HG03575 (cell line): Measurements from ENCODE around the gene HNF4A.

Source experiments
- ATAC-seq: cut with Tn5 transposase; IDR thresholded peaks from one replicate; pipeline ENCODE4 v1.9.1; 2021; ENCODE audit not compliant: unreplicated experiment, insufficient number of reproducible peaks, low FRiP score; ENCODE audit errors: extremely low read depth

Gene HNF4A

GRCh38 chr20:44384423-44385027 lies 29.0 kb downstream of the HNF4A start:
- ATAC-seq = no peak

- ATAC-seq = no peak
Measured at GRCh38 chr20:44388466-44389023, 33.0 kb downstream of the HNF4A start.

- ATAC-seq = no peak
Measured at GRCh38 chr20:44389871-44390270, 34.4 kb downstream of the HNF4A start.

GRCh38 chr20:44390280-44390679 lies 34.8 kb downstream of the HNF4A start:
- ATAC-seq = no peak

GRCh38 chr20:44392088-44392775 lies 36.7 kb downstream of the HNF4A start:
- no peak for ATAC-seq

- ATAC-seq = no peak
Measured at GRCh38 chr20:44392776-44393607, 37.5 kb downstream of the HNF4A start.

- ATAC-seq = no peak
Measured at GRCh38 chr20:44393608-44394451, 38.3 kb downstream of the HNF4A start.

- no peak for ATAC-seq
Measured at GRCh38 chr20:44394452-44394701, 38.9 kb downstream of the HNF4A start.

GRCh38 chr20:44394702-44395460 lies 39.4 kb downstream of the HNF4A start:
- ATAC-seq = no peak

- ATAC-seq = no peak
Measured at GRCh38 chr20:44395461-44396340, 40.2 kb downstream of the HNF4A start.

GRCh38 chr20:44396369-44397130 lies 41.1 kb downstream of the HNF4A start:
- ATAC-seq = no peak

- no peak for ATAC-seq
Measured at GRCh38 chr20:44398335-44398734, 42.8 kb downstream of the HNF4A start.

GRCh38 chr20:44399446-44399845 lies 43.9 kb downstream of the HNF4A start:
- ATAC-seq = no peak

- no peak for ATAC-seq
Measured at GRCh38 chr20:44400671-44400969, 45.1 kb downstream of the HNF4A start.

GRCh38 chr20:44400970-44401769 lies 45.7 kb downstream of the HNF4A start:
- ATAC-seq = no peak

- ATAC-seq = no peak
Measured at GRCh38 chr20:44401770-44402390, 46.4 kb downstream of the HNF4A start.
